ENCODE results near the gene GNS. TPM values are rescaled to one million over a fixed set of nuclear protein-coding genes. Genes with fewer than 3 reads are reported as not detected.
"Not testable (repeated sequence)": the region's sequence is repeated elsewhere in the genome, so short reads cannot be mapped to it uniquely, and the experiment has no call there.

The GNS gene
- total RNA-seq, 1 donor from 2014 or later, result 45.9 TPM

DNA sequence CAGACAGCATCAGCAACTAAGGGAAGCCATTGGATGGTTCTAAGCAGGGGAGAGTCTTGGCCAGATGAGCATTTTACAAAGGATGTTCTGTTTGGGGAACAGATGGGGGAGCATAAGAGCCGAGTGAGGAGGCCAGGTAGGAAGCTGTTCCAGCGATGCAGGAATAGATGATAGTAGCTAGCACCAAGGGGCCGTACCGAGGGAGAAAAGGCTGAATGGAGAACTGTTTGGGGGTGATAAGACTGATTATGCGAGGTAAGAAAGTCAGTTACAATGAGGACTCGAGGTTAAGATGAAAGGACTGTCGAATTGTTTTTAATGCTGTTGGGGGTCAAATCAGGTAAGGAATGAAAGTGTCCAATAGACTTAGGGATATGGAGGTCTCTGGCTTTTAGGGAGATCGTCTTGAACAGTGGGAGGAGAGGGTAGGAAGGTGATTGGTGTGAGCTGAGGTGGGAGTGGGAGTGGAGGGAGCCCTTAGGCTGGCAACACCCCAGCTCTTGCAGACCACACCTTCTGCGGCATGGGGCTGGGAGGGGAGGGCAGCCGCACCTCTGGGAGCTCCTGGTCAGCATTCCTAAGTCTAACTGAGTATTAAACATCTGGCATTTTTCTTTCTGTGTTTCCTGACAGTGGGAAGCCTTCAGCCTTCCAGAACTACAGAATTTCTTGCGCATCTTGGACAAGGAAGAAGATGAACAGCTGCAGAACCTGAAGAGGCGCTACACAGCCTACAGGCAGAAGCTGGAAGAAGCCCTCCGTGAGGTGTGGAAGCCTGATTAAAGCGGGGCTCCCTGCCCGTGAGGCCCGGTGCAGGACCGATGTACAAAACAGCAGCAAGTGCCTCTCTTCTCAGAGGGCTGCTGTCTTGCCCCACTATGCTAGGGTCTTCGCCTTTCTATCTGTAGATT, 64.8 kb downstream of the GNS start:
- no peak for DNase-seq

DNA sequence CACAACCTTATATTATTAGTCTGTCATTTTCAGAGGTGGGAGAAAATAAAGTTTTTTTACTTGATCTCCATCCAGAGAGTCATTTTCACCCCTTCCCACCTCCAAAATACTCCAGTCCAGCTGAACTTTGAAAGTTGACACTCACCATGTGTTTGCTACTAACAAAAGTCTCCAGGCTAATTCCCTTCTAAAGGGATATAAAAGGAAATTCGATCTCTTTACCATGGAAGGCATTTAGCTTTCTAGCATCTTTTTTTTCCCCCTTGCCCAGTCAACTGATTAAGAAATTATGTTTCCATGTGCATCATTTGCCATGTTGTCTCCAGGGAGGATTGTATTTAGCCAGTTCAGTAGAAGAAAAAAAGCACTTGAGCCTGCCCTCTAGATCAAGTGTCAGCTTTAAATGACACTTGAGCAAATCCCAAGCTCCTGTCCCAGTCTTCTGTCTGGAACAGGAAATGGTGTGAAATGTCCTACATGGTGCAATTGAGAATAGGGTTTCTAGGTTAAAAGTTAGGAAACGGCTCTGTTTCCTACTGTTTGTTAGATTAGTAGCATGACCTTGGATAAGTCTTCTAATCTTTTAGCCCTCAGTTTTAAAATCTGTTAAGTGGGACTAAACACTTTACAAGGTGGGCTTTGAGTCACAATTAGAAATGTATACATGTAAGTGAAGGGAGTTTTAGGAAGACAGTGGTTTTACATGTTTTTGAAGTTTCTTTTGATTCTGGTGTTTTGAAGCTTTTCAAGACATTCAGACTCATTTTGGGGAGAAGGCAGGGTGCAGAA, 67.2 kb downstream of the GNS start:
- DNase-seq, result no peak

- no peak for DNase-seq
Measured at GRCh38 chr12:64691227-64691794, 67.9 kb downstream of the GNS start.

DNA sequence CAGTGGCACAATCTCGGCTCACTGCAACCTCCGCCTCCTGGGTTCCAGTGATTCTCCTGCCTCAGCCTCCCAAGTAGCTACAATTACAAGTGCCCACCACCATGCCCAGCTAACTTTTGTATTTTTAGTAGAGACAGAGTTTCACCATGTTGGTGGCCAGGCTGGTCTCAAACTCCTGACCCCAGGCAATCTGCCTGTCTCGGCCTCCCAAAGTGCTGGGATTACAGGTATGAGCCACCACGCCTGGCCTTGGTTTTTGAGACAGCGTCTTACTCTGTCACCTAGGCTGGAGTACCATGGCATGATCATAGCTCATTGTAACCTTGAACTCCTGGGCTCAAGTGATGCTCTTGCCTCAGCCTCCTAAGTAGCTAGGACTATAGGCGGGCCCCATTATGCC, 69.0 kb downstream of the GNS start:
- not testable (repeated sequence) for DNase-seq

DNA sequence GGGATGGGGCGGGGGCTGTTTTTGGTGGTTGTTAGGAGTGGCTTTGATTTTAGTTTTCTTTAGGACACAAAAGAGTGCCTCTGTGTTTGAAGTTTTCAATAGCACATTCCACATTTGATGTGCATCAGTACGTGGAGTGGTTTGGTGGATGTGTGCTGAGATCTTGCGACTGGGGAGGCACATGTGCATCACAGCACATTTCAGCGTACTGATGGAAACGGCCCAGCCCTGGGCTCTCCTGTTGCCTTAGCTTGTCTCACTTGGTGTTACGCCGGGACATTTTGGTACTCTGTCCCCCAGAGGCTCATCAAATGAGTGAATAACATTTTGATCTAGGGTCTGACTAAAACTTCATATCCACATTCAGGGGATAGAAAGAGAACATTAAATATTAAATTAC, 70.5 kb downstream of the GNS start:
- no peak for DNase-seq

GRCh38 chr12:64688219-64688618, 71.0 kb downstream of the GNS start:
- DNase-seq, result no peak

DNA sequence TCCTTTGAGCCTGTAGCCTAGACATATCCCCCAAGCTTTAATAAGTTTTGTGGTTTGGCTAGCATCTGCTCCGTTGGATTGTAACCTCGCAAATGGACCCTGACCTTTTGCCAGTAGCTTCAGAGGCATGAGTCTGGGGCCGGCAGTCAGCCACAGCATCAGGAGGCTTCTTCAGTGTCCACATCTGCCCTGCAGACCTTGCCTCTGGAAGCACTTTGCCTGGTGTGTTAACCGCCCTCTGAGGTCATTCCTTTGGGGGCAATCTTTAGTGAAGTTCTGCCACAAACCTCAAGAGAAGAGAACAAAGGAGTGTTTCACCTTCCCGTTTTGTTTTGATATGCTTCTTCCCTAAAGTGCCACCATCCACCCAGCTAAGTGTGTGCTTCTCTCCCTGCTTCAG, 71.4 kb downstream of the GNS start:
- DNase-seq, result no peak

DNA sequence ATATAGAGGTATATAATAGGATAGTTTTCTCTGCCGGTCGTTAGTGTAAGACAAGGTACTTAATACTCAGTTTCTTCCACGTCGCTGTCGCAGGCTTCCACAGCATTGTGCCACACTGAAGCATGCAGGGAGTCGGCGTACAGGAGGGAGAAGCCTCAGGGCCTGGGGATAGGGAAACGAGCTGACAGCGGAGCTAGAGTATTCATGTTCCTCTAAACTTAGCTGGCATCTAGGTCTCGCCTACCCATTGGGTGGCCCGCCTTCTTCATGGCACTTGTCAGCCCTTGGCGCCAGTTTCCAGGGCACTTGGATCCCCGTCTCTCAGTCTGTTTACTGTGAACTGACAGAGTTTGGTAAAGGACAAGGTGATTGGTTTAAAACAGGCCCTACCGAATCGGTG, 73.6 kb downstream of the GNS start:
- no peak for DNase-seq

- no peak for DNase-seq
Measured at GRCh38 chr12:64685050-64685449, 74.2 kb downstream of the GNS start.

DNA sequence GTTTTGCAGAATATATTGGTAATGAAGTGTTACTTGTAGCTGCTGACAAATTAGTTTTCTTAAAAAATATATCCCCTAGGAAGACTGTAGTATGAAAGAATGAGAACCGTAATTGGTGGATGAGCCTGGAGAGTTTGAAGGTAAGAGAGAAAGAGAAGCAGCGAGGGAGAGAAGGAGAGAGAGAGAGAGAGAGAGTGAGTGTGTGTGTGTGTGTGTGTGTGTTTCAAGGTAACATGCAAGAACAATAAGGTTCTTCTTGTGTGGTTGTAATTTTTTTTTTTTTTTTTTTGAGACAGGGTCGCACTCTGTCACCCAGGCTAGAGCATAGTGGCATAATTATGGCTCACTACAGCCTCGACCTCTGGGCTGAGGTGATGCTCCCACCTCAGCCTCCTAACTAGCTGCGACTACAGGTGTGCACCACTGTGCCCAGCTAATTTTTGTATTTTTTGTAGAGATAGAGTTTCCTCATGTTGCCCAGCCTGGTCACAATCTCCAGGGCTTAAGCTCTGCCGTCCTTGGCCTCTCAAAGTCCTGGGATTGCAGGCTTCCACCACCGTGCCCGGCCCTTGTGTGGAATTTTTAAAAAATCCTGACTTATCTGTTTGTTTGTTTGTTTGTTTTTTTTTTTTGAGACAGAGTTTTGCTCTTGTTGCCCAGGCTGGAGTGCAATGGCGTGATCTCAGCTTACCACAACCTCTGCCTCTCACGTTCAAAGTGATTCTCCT, 75.2 kb downstream of the GNS start:
- no peak for DNase-seq

DNA sequence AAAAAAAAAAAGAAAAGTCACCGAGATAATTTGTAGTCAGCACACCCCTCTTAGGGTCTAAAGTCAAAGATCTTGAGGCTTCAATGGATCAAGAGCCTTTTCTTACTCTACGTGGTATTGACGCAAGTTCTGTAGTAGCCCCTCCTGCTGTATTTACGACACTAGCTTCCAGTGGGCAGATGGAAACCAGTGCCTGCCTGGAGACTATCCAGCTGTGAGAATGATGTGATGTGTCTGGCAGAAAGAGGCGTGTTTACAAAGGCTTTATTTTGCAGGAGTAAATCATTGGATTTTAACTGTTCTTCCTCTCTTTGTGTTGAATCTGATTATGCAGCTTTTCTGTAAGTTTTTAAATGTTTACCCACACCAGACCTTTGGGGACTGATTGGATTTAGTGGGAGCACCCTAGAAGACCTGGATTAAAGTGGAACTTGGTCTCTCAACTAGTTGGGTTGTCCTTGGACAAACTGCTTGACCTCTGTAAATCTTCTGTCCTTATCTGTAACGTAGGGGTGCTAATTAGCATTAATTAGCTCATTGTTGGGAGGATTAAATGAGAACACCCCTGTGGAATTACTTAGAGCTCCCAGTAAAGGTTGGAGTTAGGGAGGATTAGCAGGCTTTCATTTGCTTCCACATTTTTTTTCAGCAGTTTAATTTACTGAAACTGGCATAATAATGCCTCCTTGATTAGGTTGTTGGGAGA, 76.5 kb downstream of the GNS start:
- DNase-seq, result no peak

GRCh38 chr12:64681200-64682052, 77.8 kb downstream of the GNS start:
- no peak for DNase-seq

- no peak for DNase-seq
Measured at GRCh38 chr12:64680235-64680634, 79.0 kb downstream of the GNS start.

DNA sequence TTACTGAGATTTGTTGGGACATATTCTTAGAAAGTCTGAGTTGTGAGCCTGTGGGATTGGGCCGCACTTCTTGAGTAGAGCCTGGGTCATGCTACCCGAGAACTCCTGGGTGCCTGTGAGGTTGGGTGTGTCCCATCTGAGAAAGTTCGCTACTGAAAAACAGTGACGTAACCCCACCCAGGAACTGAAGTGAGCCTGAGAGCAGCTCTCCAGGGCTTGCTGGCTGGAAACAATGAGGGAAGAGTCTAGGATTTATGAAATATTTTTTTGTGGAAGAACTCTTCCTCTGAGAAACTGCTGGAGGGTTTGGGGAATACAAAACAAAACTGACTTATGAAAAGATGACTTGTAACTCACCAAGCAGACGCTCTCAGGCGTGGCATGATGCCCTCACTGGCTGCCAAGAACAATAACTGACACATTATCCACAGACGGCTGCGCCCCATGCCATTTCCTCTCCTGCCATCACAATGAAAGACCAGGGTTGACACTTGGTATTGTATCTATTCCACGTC, 79.7 kb downstream of the GNS start:
- DNase-seq, result peak; percentile 10

- DNase-seq, result no peak
Measured at GRCh38 chr12:64678835-64679234, 80.4 kb downstream of the GNS start.

- DNase-seq, result no peak
Measured at GRCh38 chr12:64678248-64678647, 81.0 kb downstream of the GNS start.

- DNase-seq, result no peak
Measured at GRCh38 chr12:64675795-64676194, 83.4 kb downstream of the GNS start.

DNA sequence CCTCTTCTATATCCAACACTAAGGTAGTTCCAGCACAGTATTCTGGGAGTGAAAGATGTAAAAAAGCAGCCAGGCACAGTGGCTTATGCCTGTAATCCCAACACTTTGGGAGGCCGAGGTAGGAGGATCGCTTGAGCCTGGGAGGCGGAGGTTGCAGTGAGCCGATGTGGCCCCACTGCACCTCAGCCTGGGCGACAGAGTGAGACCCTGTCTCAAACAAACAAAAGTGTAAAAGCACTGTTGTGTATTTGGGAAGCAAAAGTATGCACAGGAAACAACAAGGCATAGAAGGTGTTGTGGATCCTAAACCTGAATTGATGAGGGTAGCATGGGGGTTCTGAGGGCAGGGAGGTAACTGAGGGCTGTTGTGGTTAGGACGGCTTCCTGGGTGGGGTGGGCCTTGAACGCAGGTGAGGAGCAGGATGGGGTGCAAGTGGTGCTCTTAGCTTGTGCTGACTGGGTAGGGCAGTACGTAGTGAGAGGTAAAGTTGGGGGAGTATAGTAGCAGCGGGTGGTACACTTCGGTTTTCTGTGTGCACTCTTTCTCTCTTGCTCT, 84.8 kb downstream of the GNS start:
- DNase-seq, result no peak

DNA sequence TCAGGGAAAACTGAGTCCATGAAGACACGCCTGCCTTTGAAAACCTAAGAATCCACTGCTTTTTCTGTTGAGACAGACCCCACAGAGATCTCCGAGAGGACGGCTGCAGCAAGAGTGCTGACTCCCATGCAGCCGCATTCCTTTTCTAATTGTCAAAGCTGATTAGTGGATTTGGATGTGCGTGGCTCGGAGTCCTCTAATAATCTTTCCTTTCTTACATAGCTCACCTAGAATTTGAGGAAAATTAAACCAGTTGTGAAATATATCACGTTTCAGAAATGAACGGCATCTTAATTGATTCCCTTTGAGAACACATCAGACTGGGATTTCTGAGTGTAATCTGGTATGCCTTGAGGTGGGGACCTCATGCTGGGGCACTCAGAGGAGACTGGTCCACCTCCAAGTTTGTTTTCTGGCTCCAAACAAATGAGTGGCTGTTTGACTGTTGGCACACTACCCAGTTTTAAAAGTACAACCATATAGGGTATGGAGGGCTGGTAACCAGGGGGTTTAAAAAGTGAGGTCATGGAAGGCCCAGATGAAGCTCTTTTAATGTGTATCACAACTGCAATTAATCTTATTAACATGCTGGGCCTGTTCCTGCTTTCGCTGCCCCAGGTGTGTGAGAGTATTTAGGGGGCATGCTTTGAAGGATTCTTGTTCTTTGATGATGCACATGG, 85.6 kb downstream of the GNS start:
- DNase-seq, result no peak

DNA sequence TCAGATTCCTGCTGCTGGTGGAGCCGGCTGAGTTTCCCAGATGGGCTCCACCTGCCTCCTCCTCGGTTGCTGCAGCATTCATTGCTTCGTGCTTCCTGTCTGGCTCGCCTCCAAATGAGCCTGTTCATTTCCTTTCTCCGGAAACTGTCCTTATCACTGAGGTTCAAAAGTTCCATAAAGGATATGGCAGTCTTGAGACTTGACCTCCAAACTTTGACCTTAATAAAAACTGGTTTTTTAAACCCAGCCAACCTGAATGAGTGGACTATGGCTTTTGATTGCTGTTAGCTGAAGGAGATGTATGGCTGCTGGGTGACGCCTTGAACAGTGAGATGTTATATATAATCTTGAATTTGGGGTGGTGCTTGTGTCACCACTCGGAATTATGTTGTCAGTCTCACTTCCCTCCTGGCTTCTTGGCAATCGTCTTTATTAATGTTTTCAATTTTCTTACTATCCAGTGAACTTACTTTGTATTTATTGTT, 86.2 kb downstream of the GNS start:
- no peak for DNase-seq
